ENCODE results near the gene BSPRY.
"Not testable (repeated sequence)": the region's sequence is repeated elsewhere in the genome, so short reads cannot be mapped to it uniquely, and the experiment has no call there.

Gene BSPRY

GRCh38 chr9:113341712-113342410 lies 7.5 kb upstream of the BSPRY start:
- DNase-seq (ENCODE audit: low spot score) = no peak

DNA sequence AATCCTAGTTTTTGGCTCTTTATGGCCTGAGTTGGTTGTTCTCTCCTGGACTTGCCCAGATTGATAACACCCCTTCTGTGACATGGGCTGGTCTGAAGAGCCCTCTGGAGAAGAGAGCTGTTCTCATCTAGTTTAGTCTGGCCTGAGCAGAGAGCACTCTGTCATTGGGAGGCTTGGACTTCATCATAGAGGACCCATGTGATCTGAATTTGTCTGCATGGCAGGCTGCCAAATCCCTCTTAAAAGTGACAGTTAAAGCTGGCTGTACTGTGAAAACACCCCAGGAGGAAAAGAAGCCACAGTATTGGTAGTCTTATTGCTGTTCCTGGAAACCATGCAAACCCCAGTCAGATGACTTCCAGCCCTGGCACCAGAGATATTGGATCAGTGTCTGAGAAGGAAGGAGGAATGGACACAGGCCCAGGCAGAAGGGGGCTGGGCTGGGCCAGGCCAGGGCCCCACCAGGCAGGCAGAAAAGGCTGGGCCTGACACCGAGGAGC lies 5.6 kb upstream of the BSPRY start:
- no peak for DNase-seq (ENCODE audit: low spot score)

GRCh38 chr9:113345190-113345589 lies 4.2 kb upstream of the BSPRY start:
- DNase-seq (ENCODE audit: low spot score) = no peak

DNA sequence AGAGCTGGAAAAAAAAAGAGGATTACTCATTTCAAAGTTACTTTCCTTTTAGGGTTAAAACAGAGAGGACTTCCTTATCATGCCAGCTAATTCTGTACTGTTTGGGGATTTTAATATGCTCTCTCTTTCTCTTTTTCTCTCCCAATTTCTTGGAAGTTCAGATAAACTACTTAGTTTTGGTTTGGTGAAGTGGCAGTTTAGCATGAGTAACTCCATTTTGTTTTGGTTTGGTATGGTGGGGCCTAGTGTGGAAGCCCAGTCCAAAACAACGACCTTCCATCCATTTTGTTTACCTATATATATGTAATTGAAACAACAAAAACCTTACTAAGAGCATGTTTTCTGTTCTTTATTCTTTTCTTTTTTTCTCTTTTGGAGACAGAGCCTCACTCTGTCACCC lies 3.7 kb upstream of the BSPRY start:
- DNase-seq (ENCODE audit: low spot score) = no peak

DNA sequence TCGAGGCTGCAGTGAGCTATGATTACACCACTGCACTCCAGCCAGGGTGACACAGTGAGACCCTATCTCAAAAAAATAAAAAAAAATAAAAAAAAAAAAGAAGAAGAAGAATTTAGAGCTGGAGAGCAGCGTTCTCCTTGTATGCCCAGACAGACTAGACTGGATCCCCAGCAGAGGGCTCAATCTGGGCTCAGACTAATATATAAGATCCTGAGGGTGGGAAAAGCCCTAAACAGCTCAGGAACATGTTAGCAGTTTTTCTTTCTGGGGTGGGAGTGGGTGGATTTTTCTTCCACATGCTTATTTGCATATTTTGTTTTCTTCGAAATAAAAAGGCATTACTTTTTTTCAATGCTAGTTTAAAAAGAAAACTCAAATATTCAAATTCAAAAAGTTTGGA lies 904 bp upstream of the BSPRY start:
- no peak for DNase-seq (ENCODE audit: low spot score)

- no peak for DNase-seq (ENCODE audit: low spot score)
These were observed 286 bp upstream of the BSPRY start for GRCh38 chr9:113349066-113349444.

- no peak for DNase-seq (ENCODE audit: low spot score)
These were observed 843 bp downstream of the BSPRY start for GRCh38 chr9:113350107-113350661.

- no peak for DNase-seq (ENCODE audit: low spot score)
These were observed 1.6 kb downstream of the BSPRY start for GRCh38 chr9:113350937-113351336.

DNA sequence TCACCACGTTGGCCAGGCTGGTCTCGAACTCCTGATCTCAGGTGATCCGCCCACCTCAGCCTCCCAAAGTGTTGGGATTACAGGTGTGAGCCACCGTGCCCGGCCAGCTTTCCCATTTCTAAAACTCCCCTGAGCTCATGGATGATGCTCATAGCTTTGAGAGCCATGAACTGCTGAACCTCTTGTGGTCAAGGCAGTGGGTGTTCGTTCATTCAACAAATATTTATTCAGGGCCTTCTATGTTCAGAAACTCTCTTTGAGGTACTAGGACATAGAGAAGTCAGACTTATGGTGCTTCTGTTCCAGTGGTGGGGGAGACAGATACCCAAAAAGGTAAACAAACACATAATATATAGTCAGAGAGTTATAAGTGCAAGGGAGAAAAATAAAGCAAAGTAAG lies 2.7 kb downstream of the BSPRY start:
- DNase-seq (ENCODE audit: low spot score) = no peak

DNA sequence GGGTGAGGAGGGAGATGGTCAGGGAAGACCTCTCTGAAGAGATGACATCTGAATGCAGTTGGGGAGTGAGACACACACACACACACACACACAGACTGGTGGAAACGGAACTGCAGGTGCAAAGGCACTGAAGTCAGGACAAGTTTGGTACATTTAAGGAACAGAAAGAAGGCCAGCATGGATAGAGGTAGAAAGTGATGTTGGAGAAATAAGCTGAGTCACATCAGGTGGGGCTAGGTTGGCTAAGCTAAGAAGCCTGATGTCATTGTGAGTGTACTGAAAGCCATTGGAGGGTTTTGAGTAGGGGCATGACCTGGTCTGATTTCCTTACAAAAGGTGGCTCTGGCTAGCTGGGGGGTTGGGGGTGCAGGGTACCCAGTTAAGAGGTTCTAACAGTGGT lies 3.1 kb downstream of the BSPRY start:
- no peak for DNase-seq (ENCODE audit: low spot score)

DNA sequence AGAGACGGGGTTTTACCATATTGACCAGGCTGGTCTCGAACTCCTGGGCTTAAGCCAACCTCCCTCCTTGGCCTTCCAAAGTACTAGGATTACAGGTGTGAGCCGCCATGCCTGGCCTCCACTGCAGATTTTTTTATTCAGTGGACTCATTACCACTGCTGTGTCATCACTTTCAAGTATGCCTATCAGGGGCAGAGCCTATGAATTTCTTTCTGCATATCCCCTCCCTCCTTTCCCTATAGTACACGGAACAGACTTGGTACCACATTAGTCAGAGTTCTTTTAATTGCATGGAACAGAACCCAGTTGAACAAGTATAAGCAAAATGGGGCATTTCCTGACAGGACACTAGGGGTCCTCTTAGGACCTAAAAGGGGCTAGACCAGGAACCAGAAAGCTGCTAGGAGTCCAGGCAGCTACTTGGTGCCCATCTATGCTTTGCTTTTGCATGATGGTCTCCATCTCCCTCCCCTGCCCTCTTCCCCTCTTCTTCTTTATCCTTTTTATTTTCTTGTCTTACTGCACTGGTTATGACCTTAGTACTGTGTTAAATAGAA lies 5.8 kb downstream of the BSPRY start:
- DNase-seq (ENCODE audit: low spot score) = no peak

DNA sequence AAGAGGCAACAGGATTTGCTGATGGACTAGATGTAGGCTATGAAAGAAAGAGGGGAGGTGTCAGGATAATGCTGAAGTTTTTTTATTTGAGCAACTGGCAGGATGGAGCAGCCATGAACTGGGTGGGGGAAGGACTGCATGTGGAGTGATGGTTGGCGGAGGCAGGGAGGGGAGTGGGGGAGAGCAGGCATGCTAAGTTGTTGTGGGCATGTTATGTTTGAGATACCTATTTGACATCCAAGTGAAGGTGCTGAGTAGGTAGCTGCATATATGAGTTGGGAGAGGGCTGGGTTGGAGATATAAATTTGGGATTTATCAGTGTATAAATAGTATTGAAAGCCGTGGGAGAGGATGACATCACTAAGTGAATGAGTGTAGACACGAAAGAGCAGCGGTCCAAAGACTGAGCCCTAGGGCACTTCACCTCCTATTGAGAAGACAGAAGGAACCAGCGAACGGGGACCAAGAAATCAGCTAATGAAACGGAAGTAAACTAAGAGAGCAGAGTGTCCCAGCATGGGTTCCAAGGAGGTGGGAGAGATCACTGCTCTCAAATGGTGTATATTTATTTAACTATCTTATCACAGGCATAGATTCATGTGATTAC lies 7.4 kb downstream of the BSPRY start:
- DNase-seq (ENCODE audit: low spot score) = no peak

GRCh38 chr9:113359385-113359784 lies 10.0 kb downstream of the BSPRY start:
- DNase-seq (ENCODE audit: low spot score) = no peak

DNA sequence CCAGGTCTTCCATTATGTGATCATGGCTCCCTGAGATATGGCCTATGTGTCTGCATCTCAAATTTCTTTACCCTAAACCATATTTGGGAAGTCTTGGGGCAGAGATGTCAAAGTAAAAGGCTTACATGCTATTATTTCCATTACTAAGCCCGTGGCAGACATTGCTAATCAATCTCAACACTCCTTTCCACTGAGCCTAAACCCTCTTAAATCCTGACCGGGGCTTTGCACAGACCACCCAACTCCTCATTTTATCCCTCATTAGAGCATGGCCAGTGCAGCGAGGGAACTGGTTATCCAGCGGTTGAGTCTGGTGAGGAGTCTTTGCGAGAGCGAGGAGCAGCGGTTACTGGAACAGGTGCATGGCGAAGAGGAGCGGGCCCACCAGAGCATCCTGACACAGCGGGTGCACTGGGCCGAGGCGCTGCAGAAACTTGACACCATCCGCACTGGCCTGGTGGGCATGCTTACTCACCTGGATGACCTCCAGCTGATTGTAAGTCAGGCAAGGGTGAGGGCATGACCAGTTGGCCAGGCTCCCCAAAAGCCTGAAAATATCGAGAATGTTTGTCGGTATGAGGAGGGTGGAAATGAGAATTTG lies 11.0 kb downstream of the BSPRY start:
- no peak for DNase-seq (ENCODE audit: low spot score)

GRCh38 chr9:113361304-113362018 lies 12.1 kb downstream of the BSPRY start:
- DNase-seq (ENCODE audit: low spot score) = no peak

- no peak for DNase-seq (ENCODE audit: low spot score)
These were observed 14.0 kb downstream of the BSPRY start for GRCh38 chr9:113363336-113363735.

GRCh38 chr9:113364951-113365350 lies 15.6 kb downstream of the BSPRY start:
- no peak for DNase-seq (ENCODE audit: low spot score)

DNA sequence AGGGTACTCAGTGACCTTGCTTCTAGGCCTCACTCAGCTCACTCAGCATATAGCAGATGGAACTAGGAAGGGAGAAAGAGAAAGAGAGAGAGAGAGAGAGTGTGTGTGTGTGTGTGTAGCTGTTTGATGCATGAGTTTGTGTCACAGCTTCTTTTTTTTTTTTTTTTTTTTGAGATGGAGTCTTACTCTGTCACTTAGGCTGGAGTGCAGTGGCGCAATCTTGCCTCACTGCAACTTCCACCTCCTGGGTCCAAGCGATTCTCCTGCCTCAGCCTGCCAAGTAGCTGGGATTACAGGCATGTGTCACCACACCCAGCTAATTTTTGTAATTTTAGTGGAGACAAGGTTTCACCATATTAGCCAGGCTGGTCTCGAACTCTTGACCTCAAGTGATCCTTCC lies 16.3 kb downstream of the BSPRY start:
- not testable (repeated sequence) for DNase-seq (ENCODE audit: low spot score)

GRCh38 chr9:113368348-113368981 lies 19.1 kb downstream of the BSPRY start:
- no peak for DNase-seq (ENCODE audit: low spot score)

GRCh38 chr9:113368982-113369854 lies 19.9 kb downstream of the BSPRY start:
- DNase-seq (ENCODE audit: low spot score) = no peak

DNA sequence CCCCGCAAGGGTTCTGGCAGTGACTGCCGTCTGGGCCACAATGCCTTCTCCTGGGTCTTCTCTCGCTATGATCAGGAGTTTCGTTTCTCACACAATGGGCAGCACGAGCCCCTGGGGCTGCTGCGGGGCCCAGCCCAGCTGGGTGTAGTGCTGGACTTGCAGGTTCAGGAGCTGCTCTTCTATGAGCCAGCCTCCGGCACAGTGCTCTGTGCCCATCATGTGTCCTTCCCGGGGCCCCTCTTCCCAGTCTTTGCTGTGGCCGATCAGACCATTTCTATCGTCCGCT lies 20.5 kb downstream of the BSPRY start:
- no peak for DNase-seq (ENCODE audit: low spot score)

All from left forelimb (tissue), 1 donor.